OCI-LY1 (cell line): ENCODE data around the gene CEP85L.

Source experiments
- H2AFZ ChIP-seq: fragments of 200-600 bp; sonication (generic), shearing (Covaris generic); 2 replicates; pipeline ENCODE4 v1.6.0; 2014; ENCODE audit warnings: antibody characterized with exemption, mild to moderate bottlenecking, low read length
- H3F3A ChIP-seq: fragments of 200-600 bp; sonication (generic), shearing (Covaris generic); 2 replicates; pipeline ENCODE4 v1.6.0; 2014; ENCODE audit warnings: mild to moderate bottlenecking, antibody characterized with exemption, low read length, moderate library complexity; ENCODE audit not compliant: insufficient read depth
- H3K27ac ChIP-seq: fragments of 200-600 bp; sonication (generic); 2 replicates; pipeline ENCODE4 v1.5.1; 2014; ENCODE audit warnings: low read length, mixed run types, mild to moderate bottlenecking, low read depth; ENCODE audit not compliant: poor library complexity, severe bottlenecking
- H3K27me3 ChIP-seq: fragments of 200-600 bp; sonication (generic); 2 replicates; pipeline ENCODE4 v1.6.0; 2014; ENCODE audit warnings: antibody characterized with exemption, mild to moderate bottlenecking, low read length, moderate library complexity; ENCODE audit not compliant: insufficient read depth
- H3K36me3 ChIP-seq: fragments of 200-600 bp; sonication (generic); 2 replicates; pipeline ENCODE4 v1.6.1; 2014; ENCODE audit warnings: mild to moderate bottlenecking, antibody characterized with exemption, low read length, moderate library complexity, mixed read lengths; ENCODE audit not compliant: insufficient read depth
- H3K4me1 ChIP-seq: fragments of 200-600 bp; sonication (generic); 2 replicates; pipeline ENCODE4 v1.5.1; 2014; ENCODE audit warnings: mild to moderate bottlenecking, low read length, moderate library complexity; ENCODE audit not compliant: insufficient read depth, severe bottlenecking
- H3K4me2 ChIP-seq: fragments of 200-600 bp; sonication (generic), shearing (Covaris generic); 2 replicates; pipeline ENCODE4 v1.6.1; 2014; ENCODE audit warnings: low read length
- H3K4me3 ChIP-seq: fragments of 200-600 bp; sonication (generic); 2 replicates; pipeline ENCODE4 v1.5.1; 2014; ENCODE audit warnings: low read length, low read depth, mild to moderate bottlenecking, mixed read lengths; ENCODE audit not compliant: poor library complexity, severe bottlenecking
- H3K79me2 ChIP-seq: fragments of 200-600 bp; shearing (Covaris generic); 2 replicates; pipeline ENCODE4 v1.6.1; 2016; ENCODE audit warnings: mixed run types, low read length, mixed read lengths; ENCODE audit not compliant: insufficient read depth
- H3K9ac ChIP-seq: fragments of 200-600 bp; sonication (generic), shearing (Covaris generic); 2 replicates; pipeline ENCODE4 v1.6.1; 2014; ENCODE audit warnings: mild to moderate bottlenecking, low read length, mixed read lengths
- H3K9me2 ChIP-seq: fragments of 200-600 bp; sonication (generic), shearing (Covaris generic); 2 replicates; pipeline ENCODE4 v1.6.1; 2014; ENCODE audit warnings: low read depth, mild to moderate bottlenecking, low read length, mixed read lengths
- H3K9me3 ChIP-seq: fragments of 200-600 bp; shearing (Covaris generic); 2 replicates; pipeline ENCODE4 v1.6.1; 2014; ENCODE audit warnings: low read length, mixed read lengths
- H4K20me1 ChIP-seq: fragments of 200-600 bp; sonication (generic), shearing (Covaris generic); 2 replicates; pipeline ENCODE4 v1.6.0; 2016; ENCODE audit warnings: mild to moderate bottlenecking, low read length; ENCODE audit not compliant: insufficient read depth
- CTCF ChIP-seq: fragments of 200-600 bp; sonication (generic), shearing (Covaris generic); IDR thresholded peaks from 2 replicates; pipeline ENCODE4 v1.5.1; 2017; ENCODE audit warnings: mild to moderate bottlenecking, antibody characterized with exemption, low read length, moderate library complexity, mixed read lengths
- EZH2 ChIP-seq: fragments of 200-600 bp; sonication (generic), shearing (Covaris generic); IDR thresholded peaks from 2 replicates; pipeline ENCODE4 v1.8.0; 2017; ENCODE audit warnings: borderline replicate concordance, mixed run types, mild to moderate bottlenecking, antibody characterized with exemption, low read length, moderate library complexity, mixed read lengths

CEP85L gene

DNA sequence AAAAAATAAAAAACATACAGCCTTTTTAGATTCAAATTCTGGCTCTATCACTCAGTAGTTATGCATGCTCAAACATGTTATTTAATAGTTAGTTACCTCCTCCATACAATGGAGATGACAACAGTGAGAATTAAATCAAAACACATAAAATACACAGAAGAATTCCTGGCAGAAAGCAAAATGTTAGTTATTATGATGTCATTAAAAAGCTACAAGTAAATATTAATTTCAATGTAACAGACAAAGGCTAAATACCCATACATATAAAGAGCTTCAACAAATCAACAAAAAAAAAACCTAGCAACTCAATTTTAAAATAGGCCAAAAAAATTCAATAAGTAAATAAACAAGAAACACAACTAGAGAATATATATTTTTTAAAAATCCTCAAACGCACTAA, 81.9 kb downstream of the CEP85L start:
- Histone ChIP-seq H3K79me2 (no peaks in the 10 kb centered on the region), H3K4me1 (peaks cover 7% of the 10 kb centered on the region), H2AFZ (no peak overlapping the region), H3K9ac (no peak overlapping the region), H3K36me3 (peaks cover under 1% of the 10 kb centered on the region; the same call in 1 of the 2 replicates), H4K20me1 (no peaks in the 10 kb centered on the region), H3F3A (peaks cover 4% of the 10 kb centered on the region; the same call in 1 of the 2 replicates), H3K27me3 (no peaks in the 10 kb centered on the region), H3K9me2 (no peaks in the 10 kb centered on the region), H3K27ac (no peak overlapping the region), H3K4me2 (no peak overlapping the region), H3K9me3 (peaks cover 7% of the 10 kb centered on the region), H3K4me3 (no peak overlapping the region)
- TF ChIP-seq EZH2 (no peak), CTCF (no peak)

DNA sequence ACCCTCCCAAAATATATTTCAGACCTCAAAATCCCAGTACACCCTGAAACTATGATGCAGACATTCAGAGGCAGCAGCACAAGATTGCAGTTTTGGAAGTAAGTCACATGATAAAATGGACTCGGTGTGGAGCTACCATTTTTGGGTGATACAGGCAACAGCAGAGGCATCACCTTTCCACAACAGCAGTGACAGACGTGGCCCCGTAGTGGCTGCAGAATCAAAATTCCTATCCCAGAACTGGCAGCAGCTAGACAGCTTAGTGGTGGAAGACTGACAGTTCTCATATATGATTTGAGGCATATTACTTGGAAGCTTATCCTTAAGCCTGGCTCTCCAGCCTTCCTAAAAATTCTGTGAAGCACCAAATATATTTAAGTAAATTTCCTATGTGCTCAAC, 83.4 kb downstream of the CEP85L start:
- Histone ChIP-seq H3K4me3 (no peak overlapping the region), H3K9me2 (no peaks in the 10 kb centered on the region), H4K20me1 (no peaks in the 10 kb centered on the region), H3K27ac (no peak overlapping the region), H3K9ac (no peak overlapping the region), H3K4me2 (no peak overlapping the region), H3K36me3 (no peaks in the 10 kb centered on the region), H3K79me2 (no peaks in the 10 kb centered on the region), H3K4me1 (peaks cover 7% of the 10 kb centered on the region), H3F3A (no peaks in the 10 kb centered on the region), H3K27me3 (no peaks in the 10 kb centered on the region), H2AFZ (no peak overlapping the region), H3K9me3 (no peaks in the 10 kb centered on the region)
- no peak for TF ChIP-seq CTCF
- TF ChIP-seq EZH2, result no peak

DNA sequence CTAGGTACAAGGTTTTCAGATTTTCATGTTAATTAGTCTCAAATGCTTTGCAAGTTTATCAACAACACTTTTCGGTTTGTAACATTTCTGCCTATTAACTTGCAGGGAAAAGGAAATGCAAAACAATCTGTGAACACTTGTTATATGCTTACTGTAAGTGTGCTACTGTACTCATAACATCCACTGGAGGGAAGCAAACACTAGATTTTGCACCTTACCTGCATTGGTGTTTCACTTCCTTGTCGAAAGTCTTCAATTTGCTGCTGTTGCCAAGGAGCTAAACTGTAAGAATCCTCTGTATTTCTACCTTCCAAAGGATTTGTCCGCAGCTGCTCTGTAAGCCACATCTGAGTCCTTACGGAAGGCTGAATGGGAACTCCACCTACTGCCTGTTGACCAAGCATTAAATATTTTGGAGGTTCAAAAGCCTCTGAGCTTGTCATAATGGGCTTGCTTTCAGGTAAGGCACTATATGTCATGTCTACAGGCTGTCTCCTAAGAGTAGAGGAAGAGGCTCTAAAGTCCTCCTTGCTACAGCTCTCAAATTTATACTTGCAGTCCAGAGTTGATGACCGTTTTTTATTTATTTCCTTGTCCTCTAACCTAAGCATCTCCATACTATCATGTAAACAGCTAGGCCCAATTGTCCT, 86.0 kb downstream of the CEP85L start:
- no peak overlapping the region for H3K4me2 ChIP-seq

More for the DNA sequence above, 86.0 kb downstream of the CEP85L start:
- Histone ChIP-seq H3K79me2 (no peaks in the 10 kb centered on the region), H3K9me3 (no peaks in the 10 kb centered on the region), H2AFZ (no peak overlapping the region), H3K36me3 (no peaks in the 10 kb centered on the region), H4K20me1 (no peaks in the 10 kb centered on the region), H3K4me1 (peaks cover 7% of the 10 kb centered on the region), H3K27me3 (no peaks in the 10 kb centered on the region), H3K27ac (no peak overlapping the region), H3K9me2 (no peaks in the 10 kb centered on the region), H3K9ac (no peak overlapping the region), H3K4me3 (no peak overlapping the region), H3F3A (no peaks in the 10 kb centered on the region)
- TF ChIP-seq EZH2 (no peak), CTCF (peak; percentile 80)
